OCI-LY7 (cell line): Measurements from ENCODE around the gene ALAS2. TPM values are rescaled to one million over a fixed set of nuclear protein-coding genes. Genes with fewer than 3 reads are reported as not detected.

Source experiments
- total RNA-seq, 2 experiments: library from RNA; depleted of rRNA in 1 of 2; stranded (reverse); fragments of >200 nt in 1 of 2; shearing (Covaris generic) in 1 of 2; gene quantifications; 2 replicates each; pipeline ENCODE4 v1.2.3, GENCODE V29; 2014 to 2022

ALAS2 gene
- total RNA-seq, 2 experiments from 2014 or later: not detected

Other genes starting within 250 kb of the ALAS2 start
- gene ITIH6, start 232.7 kb downstream of the ALAS2 start, total RNA-seq (2014; rRNA removed; shearing (Covaris generic)): not detected in 2 replicates
- not detected in 2 replicates for gene ITIH6, start 232.7 kb downstream of the ALAS2 start, total RNA-seq (2022)
- 27.1 and 29.8 TPM in 2 replicates for gene MAGED2, start 223.2 kb downstream of the ALAS2 start, total RNA-seq (2014; rRNA removed; shearing (Covaris generic))
- gene MAGED2, start 223.2 kb downstream of the ALAS2 start, total RNA-seq (2022): 43.3 and 48.3 TPM in 2 replicates
- gene TRO, start 110.2 kb downstream of the ALAS2 start, total RNA-seq (2014; rRNA removed; shearing (Covaris generic)): 0.36 and 0.54 TPM in 2 replicates
- 0.30 TPM in 1 of 2 replicates, not detected in the other for gene TRO, start 110.2 kb downstream of the ALAS2 start, total RNA-seq (2022)
- gene PFKFB1, start 36.8 kb downstream of the ALAS2 start, total RNA-seq (2014; rRNA removed; shearing (Covaris generic)): 0.76 and 0.77 TPM in 2 replicates
- gene PFKFB1, start 36.8 kb downstream of the ALAS2 start, total RNA-seq (2022): 0.72 and 1.0 TPM in 2 replicates
- 11.4 and 14.2 TPM in 2 replicates for gene APEX2, start 30.6 kb downstream of the ALAS2 start, total RNA-seq (2014; rRNA removed; shearing (Covaris generic))
- 27.7 and 32.9 TPM in 2 replicates for gene APEX2, start 30.6 kb downstream of the ALAS2 start, total RNA-seq (2022)
- gene PAGE2B, start 44.1 kb upstream of the ALAS2 start, total RNA-seq (2014; rRNA removed; shearing (Covaris generic)): not detected in 2 replicates
- gene PAGE2B, start 44.1 kb upstream of the ALAS2 start, total RNA-seq (2022): not detected in 2 replicates
- not detected in 2 replicates for gene PAGE2, start 58.0 kb upstream of the ALAS2 start, total RNA-seq (2014; rRNA removed; shearing (Covaris generic))
- not detected in 2 replicates for gene PAGE2, start 58.0 kb upstream of the ALAS2 start, total RNA-seq (2022)
- gene PAGE5, start 189.4 kb upstream of the ALAS2 start, total RNA-seq (2014; rRNA removed; shearing (Covaris generic)): not detected in 2 replicates
- gene PAGE5, start 189.4 kb upstream of the ALAS2 start, total RNA-seq (2022): not detected in 2 replicates
- gene PAGE3, start 233.9 kb upstream of the ALAS2 start, total RNA-seq (2014; rRNA removed; shearing (Covaris generic)): not detected in 2 replicates
- not detected in 2 replicates for gene PAGE3, start 233.9 kb upstream of the ALAS2 start, total RNA-seq (2022)